CD4-positive, CD25-positive, alpha-beta regulatory T cell (primary cell): Measurements from ENCODE around the gene CALD1. TPM values are rescaled to one million over a fixed set of nuclear protein-coding genes. Genes with fewer than 3 reads are reported as not detected.

Experiments used
- ATAC-seq, 2 donors: fragments of 150-1000 bp; cut with Tn5 transposase; one replicate each; pipeline ENCODE4 v1.10.0; 2021; ENCODE audit warnings: low read depth in 2 of 2, moderate number of reproducible peaks in 2 of 2, moderate library complexity in 1 of 2
- DNase-seq, 3 donors: peaks; one replicate each; pipeline versions ENCODE4 v3.0.0 to v3.0.0-alpha.2; 2012 to 2022; ENCODE audit warnings: mixed read lengths in 1 of 3
- H3K27ac ChIP-seq: one replicate; pipeline ENCODE4 v1.7.0; 2013; ENCODE audit warnings: mild to moderate bottlenecking, low read length; ENCODE audit not compliant: insufficient read depth, poor library complexity, severe bottlenecking
- H3K27me3 ChIP-seq: one replicate; pipeline ENCODE4 v1.7.0; 2013; ENCODE audit warnings: low read length; ENCODE audit not compliant: control insufficient read depth, insufficient read depth
- H3K36me3 ChIP-seq: one replicate; pipeline ENCODE4 v1.7.0; 2013; ENCODE audit warnings: mild to moderate bottlenecking, low read length, moderate library complexity; ENCODE audit not compliant: control insufficient read depth, insufficient read depth
- H3K4me1 ChIP-seq: 2 replicates; pipeline ENCODE4 v1.7.0; 2013; ENCODE audit warnings: mild to moderate bottlenecking, low read length; ENCODE audit not compliant: insufficient read depth, control insufficient read depth, poor library complexity, severe bottlenecking
- H3K4me3 ChIP-seq: one replicate; pipeline ENCODE4 v1.7.0; 2013; ENCODE audit warnings: low read depth, mild to moderate bottlenecking, low read length, moderate library complexity
- H3K9me3 ChIP-seq, 2 experiments: 1 replicate in 1 of 2; 2 replicates in 1 of 2; pipeline ENCODE4 v1.7.0; 2013; ENCODE audit warnings: low read length in 2 of 2, mild to moderate bottlenecking in 1 of 2, moderate library complexity in 1 of 2; ENCODE audit not compliant: control insufficient read depth in 2 of 2
- H3K27ac Mint-ChIP-seq, 3 donors: one replicate each; pipeline ENCODE4 v1.8.0; 2020 to 2022; ENCODE audit warnings: mild to moderate bottlenecking in 3 of 3, mixed read lengths in 3 of 3, moderate library complexity in 2 of 3
- H3K27me3 Mint-ChIP-seq: one replicate; pipeline ENCODE4 v1.8.0; 2022; ENCODE audit warnings: mild to moderate bottlenecking, mixed read lengths
- H3K36me3 Mint-ChIP-seq: one replicate; pipeline ENCODE4 v1.8.0; 2020; ENCODE audit warnings: mixed read lengths
- H3K4me1 Mint-ChIP-seq, 4 donors: one replicate each; pipeline ENCODE4 v1.8.0; 2020 to 2022; ENCODE audit warnings: mixed read lengths in 4 of 4, mild to moderate bottlenecking in 1 of 4
- H3K4me3 Mint-ChIP-seq, 4 donors: one replicate each; pipeline ENCODE4 v1.8.0; 2020 to 2022; ENCODE audit warnings: mild to moderate bottlenecking in 4 of 4, mixed read lengths in 4 of 4, moderate library complexity in 3 of 4
- H3K9me3 Mint-ChIP-seq, 7 donors: one replicate each; pipeline ENCODE4 v1.8.0; 2020 to 2022; ENCODE audit warnings: mixed read lengths in 7 of 7, mild to moderate bottlenecking in 3 of 7, moderate library complexity in 2 of 7
- polyA plus RNA-seq, 4 donors: library from polyadenylated mRNA; unstranded; fragments of 300-500 nt; fragmentation: Illumina TruSeq; gene quantifications; one replicate each; pipeline ENCODE4 v1.2.3, GENCODE V29; 2021
- total RNA-seq: library from RNA; stranded (reverse); gene quantifications from one replicate; pipeline ENCODE4 v1.2.3, GENCODE V29; 2022

The CALD1 gene
- total and polyA plus RNA-seq, 5 donors from 2014 or later: 0.10 to 3.9 (median 0.17) TPM; not detected in 2

GRCh38 chr7:134910214-134910890, 130.9 kb downstream of the CALD1 start:
- no peak overlapping the region for H3K27ac Mint-ChIP-seq
- H3K36me3 ChIP-seq: no peaks in the 10 kb centered on the region
- H3K4me1 Mint-ChIP-seq: no peaks in the 10 kb centered on the region
- no peak overlapping the region for H3K27ac ChIP-seq
- H3K36me3 Mint-ChIP-seq: no peaks in the 10 kb centered on the region
- H3K4me3 ChIP-seq: no peak overlapping the region
- no peaks in the 10 kb centered on the region for H3K9me3 ChIP-seq
- H3K4me3 Mint-ChIP-seq: no peak overlapping the region
- DNase-seq (no peak), ATAC-seq (no peak)
- H3K27me3 ChIP-seq: no peaks in the 10 kb centered on the region
- H3K9me3 Mint-ChIP-seq: no peaks in the 10 kb centered on the region
- no peaks in the 10 kb centered on the region for H3K4me1 ChIP-seq
- H3K27me3 Mint-ChIP-seq: no peaks in the 10 kb centered on the region

- Histone ChIP-seq H3K4me1 (no peaks in the 10 kb centered on the region), H3K27me3 (no peaks in the 10 kb centered on the region), H3K9me3 (no peaks in the 10 kb centered on the region), H3K36me3 (no peaks in the 10 kb centered on the region), H3K27ac (no peak overlapping the region), H3K4me3 (no peak overlapping the region)
- Mint-ChIP-seq H3K36me3 (no peaks in the 10 kb centered on the region), H3K9me3 (no peaks in the 10 kb centered on the region), H3K4me1 (no peaks in the 10 kb centered on the region), H3K4me3 (no peak overlapping the region), H3K27ac (no peak overlapping the region), H3K27me3 (no peaks in the 10 kb centered on the region)
- DNase-seq: no peak
- ATAC-seq: no peak
Measured at GRCh38 chr7:134910968-134911367, 131.5 kb downstream of the CALD1 start.

GRCh38 chr7:134916171-134916883, 136.9 kb downstream of the CALD1 start:
- Mint-ChIP-seq H3K9me3 (no peaks in the 10 kb centered on the region), H3K27ac (no peak overlapping the region), H3K36me3 (no peaks in the 10 kb centered on the region), H3K27me3 (no peaks in the 10 kb centered on the region), H3K4me3 (peak overlapping the region in 1 of 4 donors; percentile 22), H3K4me1 (no peaks in the 10 kb centered on the region)
- Histone ChIP-seq H3K27ac (no peak overlapping the region), H3K9me3 (no peaks in the 10 kb centered on the region), H3K27me3 (no peaks in the 10 kb centered on the region), H3K4me1 (no peaks in the 10 kb centered on the region), H3K36me3 (no peaks in the 10 kb centered on the region), H3K4me3 (no peak overlapping the region)
- ATAC-seq (no peak), DNase-seq (no peak)

- Mint-ChIP-seq H3K9me3 (no peaks in the 10 kb centered on the region), H3K27me3 (no peaks in the 10 kb centered on the region), H3K4me1 (no peaks in the 10 kb centered on the region), H3K27ac (no peak overlapping the region), H3K4me3 (no peak overlapping the region), H3K36me3 (no peaks in the 10 kb centered on the region)
- H3K27me3 ChIP-seq: no peaks in the 10 kb centered on the region
- no peaks in the 10 kb centered on the region for H3K36me3 ChIP-seq
- DNase-seq (peak in 1 of 3 donors; percentile 10), ATAC-seq (no peak)
- no peak overlapping the region for H3K27ac ChIP-seq
- H3K9me3 ChIP-seq: no peaks in the 10 kb centered on the region
- no peaks in the 10 kb centered on the region for H3K4me1 ChIP-seq
- H3K4me3 ChIP-seq: no peak overlapping the region
Measured at GRCh38 chr7:134919240-134919641, 139.8 kb downstream of the CALD1 start.

GRCh38 chr7:134920026-134920753, 140.8 kb downstream of the CALD1 start:
- ATAC-seq: no peak
- Mint-ChIP-seq H3K9me3 (peaks cover 0 to 1% (median 0%) of the 10 kb centered on the region in 7 donors), H3K4me1 (no peaks in the 10 kb centered on the region), H3K27me3 (peaks cover 3% of the 10 kb centered on the region), H3K36me3 (no peaks in the 10 kb centered on the region), H3K27ac (no peak overlapping the region), H3K4me3 (no peak overlapping the region)
- Histone ChIP-seq H3K27ac (no peak overlapping the region), H3K4me3 (no peak overlapping the region), H3K9me3 (no peaks in the 10 kb centered on the region), H3K27me3 (no peaks in the 10 kb centered on the region), H3K4me1 (no peaks in the 10 kb centered on the region), H3K36me3 (no peaks in the 10 kb centered on the region)
- no peak for DNase-seq

- Mint-ChIP-seq H3K4me3 (no peak overlapping the region), H3K27ac (no peak overlapping the region), H3K27me3 (peaks cover 6% of the 10 kb centered on the region), H3K4me1 (no peaks in the 10 kb centered on the region), H3K36me3 (no peaks in the 10 kb centered on the region), H3K9me3 (peaks cover 0 to 1% (median 0%) of the 10 kb centered on the region in 7 donors)
- H3K36me3 ChIP-seq: no peaks in the 10 kb centered on the region
- H3K27me3 ChIP-seq: no peaks in the 10 kb centered on the region
- no peak overlapping the region for H3K4me3 ChIP-seq
- ATAC-seq: no peak
- H3K4me1 ChIP-seq: no peaks in the 10 kb centered on the region
- no peak for DNase-seq
- H3K9me3 ChIP-seq: no peaks in the 10 kb centered on the region
- H3K27ac ChIP-seq: no peak overlapping the region
Measured at GRCh38 chr7:134922720-134923704, 143.6 kb downstream of the CALD1 start.

GRCh38 chr7:134925766-134926165, 146.3 kb downstream of the CALD1 start:
- Mint-ChIP-seq H3K36me3 (no peaks in the 10 kb centered on the region), H3K4me1 (no peaks in the 10 kb centered on the region), H3K9me3 (peaks cover 0 to 1% (median 0%) of the 10 kb centered on the region in 7 donors), H3K4me3 (no peak overlapping the region), H3K27ac (no peak overlapping the region), H3K27me3 (peaks cover 6% of the 10 kb centered on the region)
- Histone ChIP-seq H3K4me3 (no peak overlapping the region), H3K9me3 (no peaks in the 10 kb centered on the region), H3K36me3 (no peaks in the 10 kb centered on the region), H3K4me1 (no peaks in the 10 kb centered on the region), H3K27me3 (peaks cover 2% of the 10 kb centered on the region), H3K27ac (no peak overlapping the region)
- DNase-seq: no peak
- ATAC-seq: no peak
